ENCODE results near the gene HCN4. TPM values are rescaled to one million over a fixed set of nuclear protein-coding genes. Genes with fewer than 3 reads are reported as not detected.

Gene HCN4
- total and polyA plus RNA-seq, 2 donors = 0.05 to 0.07 TPM

- WGBS = 59% methylated on average over 29 of the region's 29 CpGs
- H3K9me3 ChIP-seq (ENCODE audit: control insufficient read depth in 2 of 2, insufficient read depth in 1 of 2, low read length in 1 of 2) = no peaks in the 10 kb centered on the region
- H3K27ac ChIP-seq (ENCODE audit: low read depth in 1 of 2, low read length in 1 of 2) = no peak overlapping the region
- no peaks in the 10 kb centered on the region for H3K27me3 ChIP-seq (ENCODE audit: control insufficient read depth in 2 of 2, insufficient read depth in 1 of 2, low read length in 1 of 2)
- no peak overlapping the region for H3K4me3 ChIP-seq (ENCODE audit: low read length in 2 of 2)
- DNase-seq (ENCODE audit: low read depth in 6 of 9, low spot score in 9 of 9) = peak in 2 of 9 donors; percentile 6 to 8
- H3K4me1 ChIP-seq (ENCODE audit: control insufficient read depth in 2 of 2, insufficient read depth in 2 of 2, low read length in 2 of 2) = no peaks in the 10 kb centered on the region
- H3K36me3 ChIP-seq (ENCODE audit: control insufficient read depth in 2 of 2, insufficient read depth in 2 of 2, low read length in 1 of 2) = no peaks in the 10 kb centered on the region
Measured at GRCh38 chr15:73325191-73325861, 43.4 kb downstream of the HCN4 start.

GRCh38 chr15:73324496-73325170 is 44.1 kb downstream of the HCN4 start:
- Histone ChIP-seq H3K4me1 (ENCODE audit: control insufficient read depth in 2 of 2, insufficient read depth in 2 of 2, low read length in 2 of 2) (no peaks in the 10 kb centered on the region), H3K9me3 (ENCODE audit: control insufficient read depth in 2 of 2, insufficient read depth in 1 of 2, low read length in 1 of 2) (no peaks in the 10 kb centered on the region), H3K27me3 (ENCODE audit: control insufficient read depth in 2 of 2, insufficient read depth in 1 of 2, low read length in 1 of 2) (peaks cover under 1 to 4% of the 10 kb centered on the region in 2 donors), H3K4me3 (ENCODE audit: low read length in 2 of 2) (no peak overlapping the region), H3K36me3 (ENCODE audit: control insufficient read depth in 2 of 2, insufficient read depth in 2 of 2, low read length in 1 of 2) (no peaks in the 10 kb centered on the region), H3K27ac (ENCODE audit: low read depth in 1 of 2, low read length in 1 of 2) (no peak overlapping the region)
- WGBS = 98% methylated on average over 16 of the region's 16 CpGs
- DNase-seq (ENCODE audit: low read depth in 6 of 9, low spot score in 9 of 9) = no peak

GRCh38 chr15:73323956-73324355 is 44.8 kb downstream of the HCN4 start:
- WGBS = 97% methylated on average over 16 of the region's 16 CpGs
- H3K9me3 ChIP-seq (ENCODE audit: control insufficient read depth in 2 of 2, insufficient read depth in 1 of 2, low read length in 1 of 2) = no peaks in the 10 kb centered on the region
- peaks cover 5 to 11% of the 10 kb centered on the region in 2 donors for H3K27me3 ChIP-seq (ENCODE audit: control insufficient read depth in 2 of 2, insufficient read depth in 1 of 2, low read length in 1 of 2)
- H3K36me3 ChIP-seq (ENCODE audit: control insufficient read depth in 2 of 2, insufficient read depth in 2 of 2, low read length in 1 of 2) = no peaks in the 10 kb centered on the region
- no peak for DNase-seq (ENCODE audit: low read depth in 6 of 9, low spot score in 9 of 9)
- no peak overlapping the region for H3K27ac ChIP-seq (ENCODE audit: low read depth in 1 of 2, low read length in 1 of 2)
- H3K4me3 ChIP-seq (ENCODE audit: low read length in 2 of 2) = no peak overlapping the region
- H3K4me1 ChIP-seq (ENCODE audit: control insufficient read depth in 2 of 2, insufficient read depth in 2 of 2, low read length in 2 of 2) = no peaks in the 10 kb centered on the region

- Histone ChIP-seq H3K4me1 (ENCODE audit: control insufficient read depth in 2 of 2, insufficient read depth in 2 of 2, low read length in 2 of 2) (no peaks in the 10 kb centered on the region), H3K36me3 (ENCODE audit: control insufficient read depth in 2 of 2, insufficient read depth in 2 of 2, low read length in 1 of 2) (no peaks in the 10 kb centered on the region), H3K27ac (ENCODE audit: low read depth in 1 of 2, low read length in 1 of 2) (no peak overlapping the region), H3K9me3 (ENCODE audit: control insufficient read depth in 2 of 2, insufficient read depth in 1 of 2, low read length in 1 of 2) (no peaks in the 10 kb centered on the region), H3K27me3 (ENCODE audit: control insufficient read depth in 2 of 2, insufficient read depth in 1 of 2, low read length in 1 of 2) (peaks cover 9 to 16% of the 10 kb centered on the region in 2 donors), H3K4me3 (ENCODE audit: low read length in 2 of 2) (no peak overlapping the region)
- 96% methylated on average over 30 of the region's 30 CpGs for WGBS
- no peak for DNase-seq (ENCODE audit: low read depth in 6 of 9, low spot score in 9 of 9)
Measured at GRCh38 chr15:73323374-73323955, 45.3 kb downstream of the HCN4 start.

- no peak overlapping the region for H3K4me3 ChIP-seq (ENCODE audit: low read length in 2 of 2)
- DNase-seq (ENCODE audit: low read depth in 6 of 9, low spot score in 9 of 9) = no peak
- H3K27me3 ChIP-seq (ENCODE audit: control insufficient read depth in 2 of 2, insufficient read depth in 1 of 2, low read length in 1 of 2) = peaks cover 9 to 22% of the 10 kb centered on the region in 2 donors
- no peaks in the 10 kb centered on the region for H3K9me3 ChIP-seq (ENCODE audit: control insufficient read depth in 2 of 2, insufficient read depth in 1 of 2, low read length in 1 of 2)
- H3K27ac ChIP-seq (ENCODE audit: low read depth in 1 of 2, low read length in 1 of 2) = no peak overlapping the region
- H3K4me1 ChIP-seq (ENCODE audit: control insufficient read depth in 2 of 2, insufficient read depth in 2 of 2, low read length in 2 of 2) = no peaks in the 10 kb centered on the region
- WGBS = 91% methylated on average over 38 of the region's 38 CpGs
- H3K36me3 ChIP-seq (ENCODE audit: control insufficient read depth in 2 of 2, insufficient read depth in 2 of 2, low read length in 1 of 2) = no peaks in the 10 kb centered on the region
Measured at GRCh38 chr15:73322665-73323373, 45.9 kb downstream of the HCN4 start.

GRCh38 chr15:73321496-73322450 is 47.0 kb downstream of the HCN4 start:
- Histone ChIP-seq H3K4me3 (ENCODE audit: low read length in 2 of 2) (no peak overlapping the region), H3K9me3 (ENCODE audit: control insufficient read depth in 2 of 2, insufficient read depth in 1 of 2, low read length in 1 of 2) (no peaks in the 10 kb centered on the region), H3K4me1 (ENCODE audit: control insufficient read depth in 2 of 2, insufficient read depth in 2 of 2, low read length in 2 of 2) (no peaks in the 10 kb centered on the region), H3K27ac (ENCODE audit: low read depth in 1 of 2, low read length in 1 of 2) (no peak overlapping the region), H3K27me3 (ENCODE audit: control insufficient read depth in 2 of 2, insufficient read depth in 1 of 2, low read length in 1 of 2) (peaks cover 9 to 27% of the 10 kb centered on the region in 2 donors), H3K36me3 (ENCODE audit: control insufficient read depth in 2 of 2, insufficient read depth in 2 of 2, low read length in 1 of 2) (no peaks in the 10 kb centered on the region)
- DNase-seq (ENCODE audit: low read depth in 6 of 9, low spot score in 9 of 9) = no peak
- 89% methylated on average over 17 of the region's 17 CpGs for WGBS

- no peak for DNase-seq (ENCODE audit: low read depth in 6 of 9, low spot score in 9 of 9)
- WGBS = 97% methylated on average over 3 of the region's 3 CpGs
- H3K27ac ChIP-seq (ENCODE audit: low read depth in 1 of 2, low read length in 1 of 2) = no peak overlapping the region
- peaks cover 9 to 27% of the 10 kb centered on the region in 2 donors for H3K27me3 ChIP-seq (ENCODE audit: control insufficient read depth in 2 of 2, insufficient read depth in 1 of 2, low read length in 1 of 2)
- H3K4me3 ChIP-seq (ENCODE audit: low read length in 2 of 2) = no peak overlapping the region
- no peaks in the 10 kb centered on the region for H3K9me3 ChIP-seq (ENCODE audit: control insufficient read depth in 2 of 2, insufficient read depth in 1 of 2, low read length in 1 of 2)
- no peaks in the 10 kb centered on the region for H3K4me1 ChIP-seq (ENCODE audit: control insufficient read depth in 2 of 2, insufficient read depth in 2 of 2, low read length in 2 of 2)
- no peaks in the 10 kb centered on the region for H3K36me3 ChIP-seq (ENCODE audit: control insufficient read depth in 2 of 2, insufficient read depth in 2 of 2, low read length in 1 of 2)
Measured at GRCh38 chr15:73320619-73321180, 48.1 kb downstream of the HCN4 start.

GRCh38 chr15:73319460-73320245 is 49.1 kb downstream of the HCN4 start:
- H3K36me3 ChIP-seq (ENCODE audit: control insufficient read depth in 2 of 2, insufficient read depth in 2 of 2, low read length in 1 of 2) = no peaks in the 10 kb centered on the region
- WGBS = 85% methylated on average over 8 of the region's 8 CpGs
- no peak for DNase-seq (ENCODE audit: low read depth in 6 of 9, low spot score in 9 of 9)
- no peak overlapping the region for H3K4me3 ChIP-seq (ENCODE audit: low read length in 2 of 2)
- H3K9me3 ChIP-seq (ENCODE audit: control insufficient read depth in 2 of 2, insufficient read depth in 1 of 2, low read length in 1 of 2) = no peaks in the 10 kb centered on the region
- no peaks in the 10 kb centered on the region for H3K4me1 ChIP-seq (ENCODE audit: control insufficient read depth in 2 of 2, insufficient read depth in 2 of 2, low read length in 2 of 2)
- H3K27me3 ChIP-seq (ENCODE audit: control insufficient read depth in 2 of 2, insufficient read depth in 1 of 2, low read length in 1 of 2) = peaks cover 9 to 27% of the 10 kb centered on the region in 2 donors
- H3K27ac ChIP-seq (ENCODE audit: low read depth in 1 of 2, low read length in 1 of 2) = no peak overlapping the region
